ACHN (cell line): ENCODE data around the gene PKP4.
A peak's percentile ranks its signal among the peaks of the same experiment; 100 is the strongest.

Experiments used
- DNase-seq: peaks from one replicate; pipeline ENCODE4 v3.0.0-alpha.2; 2015
- in situ Hi-C: cut with HindIII; loops from 2 replicates; pipeline ENCODE4 v1.10.0; 2017; ENCODE audit warnings: low sequenced_read_pairs, low pct_ligation_motif_present, low pct_unique_long_range_greater_than_20kb

PKP4 gene

GRCh38 chr2:158567208-158567607, 110.5 kb downstream of the PKP4 start:
- no peak for DNase-seq
- in situ Hi-C loops, result no loop called here

GRCh38 chr2:158569284-158569683, 112.5 kb downstream of the PKP4 start:
- in situ Hi-C loops, result no loop called here
- no peak for DNase-seq

DNA sequence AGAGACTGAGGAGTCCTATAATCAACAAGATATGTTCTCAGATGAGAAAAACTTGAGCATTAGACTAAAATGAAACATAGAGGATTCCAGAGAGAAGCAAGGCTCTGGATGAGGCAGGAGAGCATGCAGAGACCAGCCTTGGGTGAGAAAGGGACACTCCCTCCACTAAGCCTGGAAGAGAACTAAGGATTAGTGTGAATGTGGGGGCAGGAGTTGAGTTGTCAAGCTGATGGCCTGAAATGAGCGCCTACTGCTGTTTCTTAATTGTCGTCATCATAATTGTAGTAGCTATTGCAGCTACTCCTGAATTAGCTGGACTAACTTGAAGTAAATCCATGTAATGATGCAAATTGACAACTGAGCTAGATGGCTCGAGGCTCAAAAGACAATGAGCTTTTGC, 114.1 kb downstream of the PKP4 start:
- no peak for DNase-seq
- in situ Hi-C loops, result no loop called here

- no peak for DNase-seq
- in situ Hi-C loops, result no loop called here
These were observed 117.0 kb downstream of the PKP4 start for GRCh38 chr2:158573739-158574138.

GRCh38 chr2:158575051-158575635, 118.4 kb downstream of the PKP4 start:
- no peak for DNase-seq
- in situ Hi-C loops, result no loop called here

GRCh38 chr2:158577141-158577540, 120.4 kb downstream of the PKP4 start:
- in situ Hi-C loops, result no loop called here

DNA sequence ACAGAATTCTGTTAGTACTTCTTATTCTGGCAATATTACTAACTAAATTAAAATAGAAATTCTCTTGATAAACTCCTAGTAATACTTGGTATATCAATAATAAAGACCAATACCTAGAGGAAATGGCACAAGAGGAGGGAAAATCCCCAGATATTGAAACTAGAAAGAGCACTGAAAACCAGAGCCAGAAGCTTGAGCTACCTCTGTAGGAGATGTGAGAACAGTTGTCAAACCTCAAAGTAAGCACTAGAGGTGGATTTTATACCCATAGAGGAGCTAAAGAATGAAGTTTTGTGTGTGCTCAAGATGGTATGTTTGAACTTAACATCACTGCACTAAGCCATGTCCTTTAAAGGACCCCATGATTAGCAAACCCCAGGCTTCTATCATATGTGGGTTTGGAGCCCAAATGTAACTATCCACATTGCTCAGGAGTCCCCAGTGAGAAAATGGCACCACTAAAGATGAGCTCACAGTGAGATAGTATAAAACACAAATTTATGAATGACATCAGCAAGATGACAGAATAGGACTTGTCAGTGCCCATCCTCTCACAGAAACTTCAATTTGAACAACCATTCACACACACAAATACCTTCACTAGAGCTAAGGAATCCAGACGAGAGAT, 122.1 kb downstream of the PKP4 start:
- in situ Hi-C loops, result no loop called here
- no peak for DNase-seq

More at GRCh38 chr2:158577141-158577540, 120.4 kb downstream of the PKP4 start:
- no peak for DNase-seq

GRCh38 chr2:158579928-158580327, 123.2 kb downstream of the PKP4 start:
- no peak for DNase-seq
- in situ Hi-C loops, result no loop called here

- no peak for DNase-seq
- in situ Hi-C loops, result no loop called here
These were observed 124.0 kb downstream of the PKP4 start for GRCh38 chr2:158580760-158581159.

DNA sequence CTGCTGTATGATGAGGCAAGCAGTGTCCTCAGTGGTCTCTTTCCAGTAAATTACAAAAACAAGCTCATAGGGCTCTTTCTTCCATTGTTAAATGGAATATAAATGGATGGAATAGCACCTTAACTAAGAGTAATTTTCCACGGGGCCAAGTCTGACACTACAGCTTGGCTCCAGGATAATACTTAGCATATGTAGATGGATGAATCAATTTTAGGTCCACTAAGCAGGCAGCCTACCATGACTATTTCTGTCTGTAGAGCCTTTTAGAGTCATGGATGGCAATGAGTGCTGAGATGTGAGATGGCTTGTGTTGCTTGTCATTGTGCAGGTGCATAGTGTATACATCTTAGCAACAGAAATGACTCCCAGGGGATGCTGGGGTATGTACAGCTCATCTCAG, 125.9 kb downstream of the PKP4 start:
- DNase-seq, result no peak
- in situ Hi-C loops, result no loop called here

DNA sequence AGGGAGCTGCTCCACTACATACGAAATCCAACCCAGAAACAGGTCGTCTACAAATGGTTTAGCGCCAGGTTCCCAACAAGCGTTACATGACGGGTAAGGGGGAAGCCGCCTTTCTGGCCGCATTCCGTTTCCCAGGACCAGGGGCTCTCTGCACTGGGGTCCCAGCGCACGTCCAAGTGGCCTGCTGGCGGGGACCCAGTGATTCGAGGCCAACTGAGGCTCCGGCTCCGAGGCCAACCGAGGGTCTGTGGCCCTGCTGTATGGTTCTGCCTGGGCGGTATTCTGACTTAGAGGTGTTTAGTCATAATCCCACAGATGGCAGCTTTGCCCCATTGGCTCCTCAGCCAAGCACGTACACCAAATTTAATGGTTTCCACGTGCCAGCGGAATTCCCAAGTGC, 127.2 kb downstream of the PKP4 start:
- DNase-seq, result no peak
- in situ Hi-C loops, result no loop called here

DNA sequence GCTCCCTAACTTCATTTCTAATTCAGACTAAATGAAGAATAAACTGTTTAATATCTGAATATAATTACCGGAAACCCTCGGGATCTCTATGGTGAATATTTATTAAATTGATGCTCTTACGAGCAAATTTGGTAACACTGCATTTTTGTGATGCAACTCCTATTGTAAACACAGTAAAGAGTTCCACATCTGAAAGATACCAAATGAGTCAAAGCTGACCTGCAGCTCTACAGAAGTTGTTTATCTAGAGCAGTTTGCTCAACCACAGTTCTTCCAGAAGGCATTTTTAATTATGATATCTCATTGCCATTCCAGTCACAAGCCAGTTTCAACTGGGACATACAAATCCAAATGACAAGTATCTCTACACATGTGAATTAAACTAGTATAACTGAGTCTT, 129.7 kb downstream of the PKP4 start:
- in situ Hi-C loops, result no loop called here
- no peak for DNase-seq

DNA sequence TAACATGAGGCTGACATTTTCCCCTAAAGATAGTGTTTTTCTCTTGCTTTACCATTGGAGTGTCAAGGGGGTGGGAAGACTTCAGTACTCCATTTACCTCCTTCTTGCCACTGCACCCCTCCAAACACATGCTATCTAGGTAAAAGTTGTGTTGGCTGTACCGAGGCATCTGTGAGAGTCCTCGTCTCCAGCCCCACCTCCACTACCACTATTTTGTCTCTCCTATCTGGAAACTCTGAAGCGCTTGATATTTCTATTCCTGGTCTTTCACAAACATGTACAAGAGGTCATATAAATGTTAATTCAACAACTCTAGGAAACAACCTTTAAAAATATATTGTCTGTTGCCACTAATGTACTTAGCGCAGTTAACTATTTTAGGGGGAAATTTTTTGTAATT, 132.6 kb downstream of the PKP4 start:
- in situ Hi-C loops, result no loop called here
- no peak for DNase-seq

DNA sequence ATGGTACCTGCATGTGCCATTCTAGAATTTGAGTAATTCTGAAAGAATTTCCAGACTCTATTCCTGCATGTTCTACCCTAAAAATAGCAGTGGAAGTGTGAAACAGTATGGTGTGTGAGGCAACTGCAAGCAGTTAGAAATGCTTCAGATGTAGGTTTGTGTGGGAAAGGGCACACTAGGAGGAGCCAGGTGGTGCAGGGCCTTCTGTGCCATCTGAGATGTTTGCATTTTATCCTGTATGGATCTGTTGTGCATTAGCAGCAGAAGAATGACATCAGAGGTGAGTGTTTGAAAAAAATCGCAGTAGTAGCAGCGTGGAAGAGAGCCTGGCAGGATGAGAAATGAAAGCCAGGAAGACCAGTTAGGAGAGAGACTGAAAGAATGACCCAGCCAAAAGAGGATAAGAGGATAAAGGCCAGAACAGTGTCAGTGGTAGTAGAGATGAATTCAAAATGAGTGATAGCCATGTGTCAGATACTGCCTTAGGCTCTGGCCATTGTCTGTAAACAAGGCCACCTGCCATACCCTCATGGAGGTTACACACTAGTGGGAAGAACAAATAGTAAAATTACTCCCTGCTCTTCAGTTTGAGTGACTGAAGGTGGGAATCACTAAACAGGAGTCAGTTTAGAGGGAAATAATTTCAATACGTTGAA, 142.2 kb downstream of the PKP4 start:
- in situ Hi-C loops, result no loop called here
- DNase-seq, result no peak

GRCh38 chr2:158599609-158600008, 142.9 kb downstream of the PKP4 start:
- in situ Hi-C loops, result no loop called here
- no peak for DNase-seq

DNA sequence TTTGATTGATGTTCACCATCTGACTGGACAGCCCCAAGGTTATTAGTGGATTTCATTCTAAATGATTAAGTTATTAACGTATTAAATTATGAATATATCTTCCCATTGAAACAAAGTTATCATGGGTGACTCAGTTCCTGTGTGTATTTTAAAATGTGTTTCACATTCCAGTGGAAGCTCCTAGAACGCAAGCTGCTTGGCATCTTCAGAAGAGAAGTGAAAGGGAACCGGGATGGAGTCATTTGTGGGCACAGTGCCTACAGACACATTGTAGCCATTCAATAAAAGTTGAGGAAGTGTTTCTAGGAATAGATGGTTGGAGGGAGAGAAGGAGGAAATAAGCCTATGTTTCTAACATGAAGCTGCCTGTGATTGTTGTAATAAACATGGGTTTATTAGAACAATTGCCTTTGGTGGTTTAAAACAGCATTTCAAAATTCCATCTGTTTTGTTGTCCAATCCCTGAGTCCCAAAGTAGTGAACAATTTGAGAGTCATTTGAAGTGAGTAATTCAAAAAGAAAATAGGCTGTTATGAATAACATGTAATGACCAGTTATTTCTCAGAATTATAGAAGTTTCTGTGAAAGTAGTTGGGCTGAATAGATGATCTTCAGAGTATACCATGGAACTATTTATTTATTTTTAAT, 143.5 kb downstream of the PKP4 start:
- in situ Hi-C loops, result no loop called here
- DNase-seq, result peak; percentile 73

GRCh38 chr2:158602027-158602426, 145.3 kb downstream of the PKP4 start:
- no peak for DNase-seq
- in situ Hi-C loops, result no loop called here

- in situ Hi-C loops, result no loop called here
- no peak for DNase-seq
These were observed 146.5 kb downstream of the PKP4 start for GRCh38 chr2:158603205-158603604.

- no peak for DNase-seq
- in situ Hi-C loops, result no loop called here
These were observed 147.2 kb downstream of the PKP4 start for GRCh38 chr2:158603986-158604385.

GRCh38 chr2:158610059-158610458, 153.3 kb downstream of the PKP4 start:
- DNase-seq, result no peak
- in situ Hi-C loops, result no loop called here
